Measurements from ENCODE around the gene FCHSD2. TPM values are rescaled to one million over a fixed set of nuclear protein-coding genes. Genes with fewer than 3 reads are reported as not detected.
"Not testable (repeated sequence)": the region's sequence is repeated elsewhere in the genome, so short reads cannot be mapped to it uniquely, and the experiment has no call there.

FCHSD2 gene
- total RNA-seq, 1 donor from 2014 or later = 32.8 TPM

DNA sequence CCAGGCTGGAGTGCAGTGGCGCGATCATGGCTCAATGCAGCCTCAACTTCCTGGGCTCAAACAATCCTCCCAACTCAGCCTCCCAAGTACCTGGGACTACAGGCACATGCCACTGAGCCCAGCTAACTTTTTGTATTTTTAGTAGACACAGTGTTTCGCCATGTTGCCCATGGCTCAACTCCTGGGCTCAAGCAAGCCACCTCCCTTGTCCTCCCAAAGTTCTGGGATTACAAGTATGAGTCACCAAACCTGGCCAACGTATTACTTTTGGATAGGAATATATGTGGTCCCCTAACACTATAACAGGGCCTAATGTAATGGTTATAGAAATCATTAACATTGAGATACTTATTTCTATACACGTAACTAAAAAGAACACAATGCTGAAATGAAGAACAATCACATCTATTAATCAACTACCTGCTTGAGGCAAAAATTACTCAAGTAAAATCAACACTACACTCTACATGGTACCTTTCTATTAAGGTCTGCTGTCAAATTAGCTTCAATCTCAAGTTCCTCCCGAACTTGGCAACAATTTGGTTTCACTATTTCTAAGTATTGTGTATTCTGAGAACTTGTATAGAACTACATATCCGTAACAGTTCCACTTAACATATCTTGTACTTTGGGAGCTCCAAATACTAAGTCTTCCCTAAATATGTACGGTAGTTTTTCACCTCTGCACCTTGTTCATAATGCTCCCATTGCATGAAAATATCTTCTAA lies 124.9 kb downstream of the FCHSD2 start:
- no peak for DNase-seq (ENCODE audit: extremely low read depth, low read depth, low spot score)

DNA sequence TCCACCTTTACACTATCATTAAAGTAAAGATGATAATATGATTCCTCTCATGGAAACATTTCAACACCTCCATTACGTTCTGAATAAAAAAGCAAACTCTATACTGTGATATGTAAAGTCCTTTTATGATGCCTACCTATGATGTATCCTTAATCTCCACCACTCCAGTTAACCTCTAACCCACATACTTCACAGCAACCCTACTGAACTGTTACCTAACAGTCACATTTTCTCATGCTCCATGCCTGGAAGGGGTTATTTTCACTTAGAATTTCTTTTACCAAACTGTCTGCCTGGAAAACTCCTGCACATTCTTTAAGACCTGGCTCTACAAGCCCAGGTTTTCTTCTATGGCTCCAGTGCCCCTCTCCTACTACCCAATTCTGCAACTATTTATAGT lies 129.1 kb downstream of the FCHSD2 start:
- DNase-seq (ENCODE audit: extremely low read depth, low read depth, low spot score) = no peak

DNA sequence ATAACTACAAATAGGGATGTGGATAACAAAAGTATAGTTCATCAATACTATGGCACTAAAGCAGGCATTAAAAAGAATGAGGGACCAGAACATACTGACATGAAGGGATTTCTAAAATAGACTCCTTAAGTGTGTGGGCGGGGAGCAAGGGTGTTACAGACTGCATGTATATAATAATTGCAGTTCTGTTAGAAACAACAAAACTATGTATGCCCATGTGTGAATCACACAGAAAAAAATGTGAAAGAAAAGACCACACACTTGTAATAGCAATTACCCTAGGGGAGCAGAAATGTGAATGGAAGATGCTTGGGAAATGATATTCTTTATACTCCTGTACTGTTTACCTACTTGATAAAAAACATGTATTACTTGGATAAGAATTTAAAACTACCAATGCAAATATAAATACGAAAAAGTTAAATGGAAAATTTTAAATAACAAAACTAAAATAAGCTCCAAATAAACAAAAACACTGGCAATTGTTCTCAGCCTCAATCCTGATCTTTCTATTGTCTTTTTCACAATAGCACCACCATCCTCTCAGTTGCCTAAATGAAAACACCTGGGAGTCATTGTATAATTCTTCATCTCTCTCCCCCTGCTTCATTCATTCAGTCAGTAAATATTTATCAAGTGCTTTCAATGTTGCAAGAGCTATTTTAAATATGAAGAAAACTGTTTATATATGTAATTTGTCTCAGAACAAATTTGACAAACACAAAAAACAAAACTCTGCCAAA lies 129.8 kb downstream of the FCHSD2 start:
- DNase-seq (ENCODE audit: extremely low read depth, low read depth, low spot score) = no peak

DNA sequence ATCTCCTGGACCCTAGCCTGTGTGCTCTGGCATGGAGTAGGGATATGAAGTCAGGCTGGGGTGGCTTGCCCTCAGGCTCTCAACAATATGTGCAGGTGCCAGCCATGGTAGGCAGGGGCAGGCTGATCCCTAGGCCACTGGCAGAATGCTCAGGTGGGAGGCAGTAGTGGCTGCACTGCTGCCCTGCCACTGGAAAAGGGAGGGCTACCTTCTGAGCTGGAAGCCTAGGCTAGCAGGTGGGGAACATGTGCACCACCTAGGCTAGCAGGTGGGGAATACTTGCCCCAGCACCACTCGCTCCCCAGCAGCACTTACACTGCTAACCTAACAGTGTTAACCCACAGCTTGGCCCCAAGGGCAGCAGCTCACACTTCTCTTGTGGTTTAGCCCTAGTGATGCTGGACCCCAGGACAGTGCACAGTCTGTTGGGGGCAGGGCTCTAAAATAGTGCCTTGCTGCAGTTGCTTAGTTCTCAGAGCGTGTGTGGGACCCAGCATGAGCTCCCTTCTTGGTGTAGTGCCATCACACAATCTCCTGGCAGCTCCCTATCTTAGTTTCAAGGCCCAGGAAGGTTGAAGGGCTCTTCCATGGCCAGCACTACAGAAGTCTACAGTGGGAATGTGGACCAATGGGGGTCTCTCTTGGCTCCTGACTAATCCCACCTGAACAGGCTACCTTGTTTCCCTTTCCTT lies 130.8 kb downstream of the FCHSD2 start:
- DNase-seq (ENCODE audit: extremely low read depth, low read depth, low spot score) = no peak

DNA sequence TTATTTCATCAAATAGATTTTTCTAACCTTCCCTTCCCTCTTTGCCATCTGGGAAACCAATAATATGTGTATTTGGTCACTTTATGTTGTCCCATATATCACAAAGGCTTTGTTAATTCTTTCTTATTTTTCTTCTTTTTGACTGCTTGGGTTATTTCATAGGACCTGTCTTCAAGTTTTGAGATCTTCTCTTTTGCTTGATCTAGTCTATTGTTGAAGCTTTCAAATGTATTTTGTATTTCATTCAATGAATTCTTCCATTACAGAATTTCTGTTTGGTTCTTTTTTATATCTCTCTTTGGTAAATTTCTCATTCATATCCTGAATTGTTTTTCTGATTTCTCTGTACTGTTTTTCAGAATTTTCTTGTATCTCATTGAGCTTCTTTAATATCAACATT lies 132.1 kb downstream of the FCHSD2 start:
- no peak for DNase-seq (ENCODE audit: extremely low read depth, low read depth, low spot score)

DNA sequence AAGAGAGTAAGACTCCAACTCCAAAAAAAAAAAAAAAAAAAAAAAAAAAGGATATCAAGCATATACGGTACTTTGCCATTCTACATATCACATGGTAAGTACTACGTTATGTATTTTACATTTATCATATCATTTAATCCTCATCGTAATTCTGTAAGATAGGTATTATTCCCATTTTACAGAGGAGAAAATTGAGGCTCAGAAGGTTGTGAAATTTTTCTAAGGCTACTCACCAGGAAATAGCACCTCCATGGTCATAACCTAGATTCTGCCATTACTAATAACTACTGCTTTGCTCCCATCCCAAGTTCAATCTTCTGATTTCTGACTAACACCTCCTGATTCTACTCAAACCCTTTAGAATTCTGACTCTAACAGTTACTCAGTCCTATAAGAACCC lies 138.0 kb downstream of the FCHSD2 start:
- no peak for DNase-seq (ENCODE audit: extremely low read depth, low read depth, low spot score)

DNA sequence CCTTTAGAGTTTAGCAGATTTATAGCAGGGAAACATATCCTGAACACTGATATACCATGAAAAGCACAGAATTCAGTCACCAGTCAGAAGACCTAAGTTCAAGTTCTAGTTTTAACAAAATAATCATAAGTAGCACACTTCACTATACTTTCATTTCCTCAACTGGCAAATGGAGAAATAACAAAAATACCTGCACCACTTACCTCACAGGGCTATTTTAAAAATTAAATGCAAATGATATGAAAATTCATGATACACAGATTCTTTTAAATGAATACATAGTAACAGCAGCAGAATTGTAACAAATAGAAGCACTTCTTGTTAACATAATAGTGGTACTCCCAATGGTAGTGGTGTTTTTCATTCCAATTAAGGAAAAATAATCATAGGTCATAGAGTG lies 139.0 kb downstream of the FCHSD2 start:
- no peak for DNase-seq (ENCODE audit: extremely low read depth, low read depth, low spot score)

DNA sequence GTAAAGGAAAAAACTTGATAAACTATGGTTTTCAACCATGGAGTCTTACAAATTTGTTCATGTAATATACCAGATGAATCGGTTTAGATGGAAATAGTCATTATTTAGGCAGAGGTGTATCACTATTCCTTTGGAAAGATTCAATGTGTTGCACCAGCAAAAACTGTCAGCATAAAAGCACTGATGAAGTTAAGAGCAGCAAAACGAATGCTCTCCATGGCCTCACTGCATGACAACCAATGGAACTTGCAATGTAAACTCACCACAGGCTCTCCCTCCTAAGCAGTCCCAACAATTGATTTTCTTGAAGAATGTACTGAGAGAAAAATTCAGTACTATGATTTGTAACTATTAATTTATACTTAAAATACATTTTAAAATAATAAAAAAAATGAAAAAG lies 139.9 kb downstream of the FCHSD2 start:
- DNase-seq (ENCODE audit: extremely low read depth, low read depth, low spot score) = no peak

DNA sequence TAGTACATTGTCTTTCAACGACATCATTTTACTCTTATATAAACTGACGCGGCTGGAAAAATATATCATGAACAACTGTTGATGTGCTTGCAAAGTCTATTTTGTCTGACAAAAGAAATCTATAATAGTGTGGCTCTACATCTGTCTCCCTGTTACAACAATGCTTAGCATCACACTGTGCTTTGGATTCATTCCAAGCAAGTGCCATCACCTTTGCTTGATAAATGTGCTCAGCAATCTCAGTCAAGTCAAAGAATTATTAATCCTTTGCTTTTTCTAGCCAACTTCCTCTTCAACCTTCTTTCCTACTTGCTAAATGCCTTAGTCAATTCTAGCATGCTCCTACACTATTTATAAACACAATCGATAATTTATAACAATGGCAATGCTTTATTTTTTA lies 140.5 kb downstream of the FCHSD2 start:
- no peak for DNase-seq (ENCODE audit: extremely low read depth, low read depth, low spot score)

DNA sequence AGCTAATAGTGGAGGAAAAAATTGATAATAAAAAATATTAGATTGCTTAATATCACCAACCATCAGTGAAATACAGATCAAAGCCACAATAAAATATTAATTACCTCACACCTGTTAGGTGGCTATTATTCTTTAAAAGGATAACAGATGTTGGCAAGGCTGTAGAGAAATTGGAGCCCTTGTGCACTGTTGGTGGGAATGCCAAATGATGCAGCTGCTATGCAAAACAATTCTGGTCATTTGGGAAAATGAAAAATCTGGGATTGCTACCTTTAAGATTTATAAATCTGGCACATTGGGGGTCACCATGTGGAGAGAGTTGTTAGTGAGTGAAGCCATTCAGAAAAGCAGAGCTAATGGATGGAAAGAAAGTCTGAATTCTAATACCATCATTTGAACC lies 143.4 kb downstream of the FCHSD2 start:
- DNase-seq (ENCODE audit: extremely low read depth, low read depth, low spot score) = no peak

DNA sequence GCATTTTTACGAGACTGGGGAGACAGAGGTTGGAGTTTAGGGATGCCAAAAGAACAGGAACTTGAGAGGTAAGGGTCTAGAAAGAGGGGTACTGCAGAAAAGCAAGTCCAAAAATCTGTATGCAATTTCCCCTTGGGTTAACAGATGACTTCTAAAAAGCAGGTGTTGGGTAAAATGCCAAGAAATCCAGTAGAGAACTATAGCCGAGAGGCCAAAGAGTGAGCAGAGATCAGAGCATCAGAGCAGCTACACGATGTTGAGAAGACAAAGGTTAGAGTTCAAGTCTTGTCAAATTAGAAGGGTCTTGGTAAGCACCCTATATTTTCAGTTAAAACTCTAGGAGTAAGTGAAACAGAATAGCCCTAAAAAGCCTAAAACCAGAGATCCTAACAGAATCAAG lies 145.2 kb downstream of the FCHSD2 start:
- DNase-seq (ENCODE audit: extremely low read depth, low read depth, low spot score) = no peak

DNA sequence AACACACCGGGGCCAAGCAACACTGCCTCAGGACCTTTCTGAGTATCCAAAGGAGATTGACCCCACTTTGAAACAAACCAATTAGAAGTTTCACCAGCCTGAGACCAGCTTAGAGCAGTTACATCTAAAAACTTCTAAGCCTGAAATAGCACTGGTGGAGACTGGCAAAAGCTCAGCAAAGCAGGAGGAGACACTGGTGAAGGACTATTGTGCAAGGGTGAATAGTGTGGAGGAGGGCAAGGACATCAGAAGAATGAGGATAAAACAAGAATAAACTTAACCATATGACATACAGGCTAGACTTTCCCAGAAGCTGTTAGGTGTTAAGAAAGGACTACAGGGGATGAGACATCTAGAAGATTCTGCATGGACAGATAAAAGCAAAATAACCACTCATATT lies 152.4 kb downstream of the FCHSD2 start:
- DNase-seq (ENCODE audit: extremely low read depth, low read depth, low spot score) = no peak

DNA sequence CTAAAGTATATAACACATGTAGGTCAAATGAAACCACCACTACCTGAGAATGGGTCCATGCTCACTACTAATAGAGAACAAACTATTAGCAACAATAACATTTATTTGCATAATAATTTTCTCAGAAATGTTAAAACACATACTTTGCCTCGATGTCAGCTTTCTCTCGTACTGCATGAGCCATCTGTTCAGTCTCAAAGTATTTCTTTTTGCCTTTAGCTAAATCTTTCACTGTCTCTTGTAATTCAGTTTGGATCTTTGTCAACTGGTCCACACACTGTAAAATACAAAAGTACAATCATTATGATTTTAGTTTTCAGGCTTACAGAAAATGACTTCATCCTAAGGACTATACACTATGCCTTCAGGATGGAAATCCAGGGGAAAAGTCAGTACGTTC lies 153.3 kb downstream of the FCHSD2 start:
- DNase-seq (ENCODE audit: extremely low read depth, low read depth, low spot score) = no peak

DNA sequence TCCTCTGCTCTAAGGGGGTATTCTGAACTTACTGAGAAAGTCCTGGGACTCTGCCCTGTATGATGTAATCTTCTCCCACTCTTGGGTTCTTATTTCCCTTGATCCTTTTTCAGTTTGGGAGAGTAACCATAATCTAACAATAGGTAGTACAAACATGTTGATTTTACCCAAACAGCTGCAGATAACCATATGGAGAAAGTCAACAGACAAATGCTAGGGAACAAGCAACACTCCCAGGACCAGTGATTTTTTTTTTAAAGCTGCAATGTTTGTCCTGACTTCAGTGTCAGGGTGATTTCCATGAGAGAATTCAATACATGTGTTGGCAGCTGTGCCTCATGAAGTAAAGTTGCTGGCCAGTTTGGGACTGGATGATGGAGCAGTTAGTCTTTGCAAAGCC lies 156.5 kb downstream of the FCHSD2 start:
- no peak for DNase-seq (ENCODE audit: extremely low read depth, low read depth, low spot score)

DNA sequence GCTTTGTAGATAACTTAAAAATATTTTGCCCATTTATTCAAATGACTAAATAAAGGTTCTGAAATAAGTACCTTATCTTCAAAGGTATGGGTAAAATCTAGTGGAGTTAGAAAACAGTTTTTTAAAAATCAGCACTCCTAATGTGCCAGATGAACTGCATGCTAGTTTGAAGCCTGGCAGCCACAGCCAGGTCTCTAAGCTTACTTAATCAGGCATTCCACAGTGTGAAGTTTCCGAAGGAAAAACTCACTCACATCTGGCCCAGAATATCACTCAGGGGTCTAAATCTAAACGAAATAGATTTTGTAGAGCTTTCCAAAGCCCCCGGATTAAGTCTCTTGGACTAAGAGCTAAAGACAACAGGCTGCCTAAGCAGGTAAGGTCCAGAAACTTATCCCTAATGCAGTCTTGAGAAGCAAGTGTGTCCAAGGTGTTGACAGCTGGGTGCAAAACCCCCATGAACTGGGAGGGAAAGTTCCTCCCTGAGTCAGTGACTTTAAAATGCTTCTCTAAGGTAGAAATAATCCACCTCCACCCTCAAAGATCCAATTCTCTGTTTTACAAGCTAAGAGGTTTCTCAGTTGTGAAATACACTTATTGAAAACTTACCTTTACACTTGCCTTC lies 157.6 kb downstream of the FCHSD2 start:
- no peak for DNase-seq (ENCODE audit: extremely low read depth, low read depth, low spot score)

DNA sequence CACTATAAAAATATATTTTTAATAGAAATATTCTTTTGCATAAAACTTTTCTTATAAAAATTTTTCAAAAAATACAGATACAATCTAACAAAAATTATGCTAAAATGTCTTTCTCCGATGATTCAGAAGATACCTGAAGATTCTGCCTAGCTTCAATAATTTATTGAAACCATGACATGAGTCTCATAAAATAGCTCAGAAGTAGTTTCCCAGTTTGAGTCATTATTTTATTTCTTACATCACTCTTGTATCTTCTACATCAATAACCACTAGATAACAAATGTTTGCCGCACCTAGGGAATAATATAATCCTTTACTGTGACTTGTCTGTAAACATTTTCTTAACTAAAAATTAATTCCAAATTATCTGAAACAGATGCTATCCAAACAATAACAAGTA lies 158.6 kb downstream of the FCHSD2 start:
- DNase-seq (ENCODE audit: extremely low read depth, low read depth, low spot score) = no peak

DNA sequence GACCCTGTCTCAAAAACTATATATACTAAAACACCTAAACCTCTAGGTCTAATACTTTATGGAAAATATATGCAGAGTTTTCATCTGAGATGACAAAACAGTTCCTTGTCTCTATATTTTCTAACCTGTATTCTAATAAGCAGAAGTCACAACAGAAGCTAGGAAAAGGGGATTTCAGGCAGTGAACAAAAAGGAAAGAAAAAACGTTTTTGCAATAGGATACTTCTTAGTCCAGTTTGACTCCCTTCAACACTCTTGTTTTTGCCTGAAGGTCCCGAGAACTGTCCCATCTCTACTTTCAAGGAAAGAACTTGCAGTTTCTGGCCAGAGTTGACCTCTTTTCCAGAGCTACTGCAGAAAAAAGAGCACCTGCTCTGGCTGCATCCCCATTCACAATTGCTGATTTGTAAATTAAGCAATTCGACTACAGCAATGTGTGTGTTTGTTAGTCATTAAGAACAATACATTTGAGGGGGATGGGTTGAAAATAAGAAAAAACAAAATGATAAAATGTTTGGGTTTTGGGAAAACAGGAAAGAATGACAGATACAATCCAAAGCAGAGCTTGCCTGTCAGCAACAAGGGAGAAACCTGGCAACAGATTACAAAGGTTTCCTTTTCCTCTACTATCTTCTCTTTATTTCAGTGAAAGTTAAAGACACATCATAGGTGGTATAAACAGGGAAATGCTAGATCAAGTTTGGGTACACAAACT lies 160.0 kb downstream of the FCHSD2 start:
- DNase-seq (ENCODE audit: extremely low read depth, low read depth, low spot score) = no peak

DNA sequence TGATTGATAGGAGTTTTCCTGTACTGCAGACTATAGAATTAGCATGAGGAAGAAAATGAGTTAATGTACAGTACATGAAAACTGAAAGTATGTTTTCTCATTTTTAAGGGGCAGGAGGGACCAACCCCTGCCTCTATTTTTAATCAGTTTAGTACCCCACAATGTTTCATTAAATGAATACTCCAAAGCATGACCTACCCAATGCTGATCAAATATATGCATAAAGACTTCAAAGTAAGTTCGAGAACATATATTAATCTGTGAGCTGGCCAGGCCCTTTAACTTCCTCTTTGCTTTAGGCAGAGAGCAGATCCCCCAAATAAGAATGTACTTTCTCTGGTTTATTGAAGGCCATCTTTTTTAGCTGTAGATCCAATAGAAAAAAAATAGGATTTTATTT lies 161.0 kb downstream of the FCHSD2 start:
- DNase-seq (ENCODE audit: extremely low read depth, low read depth, low spot score) = no peak

DNA sequence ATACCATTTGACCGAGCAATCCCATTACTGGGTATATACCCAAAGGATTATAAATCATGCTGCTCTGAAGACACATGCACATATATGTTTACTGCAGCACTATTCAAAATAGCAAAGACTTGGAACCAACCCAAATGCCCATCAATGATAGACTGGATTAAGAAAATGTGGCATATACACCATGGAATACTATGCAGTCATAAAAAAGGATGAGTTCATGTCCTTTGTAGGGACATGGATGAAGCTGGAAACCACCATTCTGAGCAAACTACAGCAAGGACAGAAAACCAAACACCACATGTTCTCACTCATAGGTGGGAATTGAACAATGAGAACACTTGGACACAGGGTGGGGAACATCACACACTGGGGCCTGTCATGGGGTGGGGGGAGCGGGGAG lies 164.3 kb downstream of the FCHSD2 start:
- DNase-seq (ENCODE audit: extremely low read depth, low read depth, low spot score) = not testable (repeated sequence)

DNA sequence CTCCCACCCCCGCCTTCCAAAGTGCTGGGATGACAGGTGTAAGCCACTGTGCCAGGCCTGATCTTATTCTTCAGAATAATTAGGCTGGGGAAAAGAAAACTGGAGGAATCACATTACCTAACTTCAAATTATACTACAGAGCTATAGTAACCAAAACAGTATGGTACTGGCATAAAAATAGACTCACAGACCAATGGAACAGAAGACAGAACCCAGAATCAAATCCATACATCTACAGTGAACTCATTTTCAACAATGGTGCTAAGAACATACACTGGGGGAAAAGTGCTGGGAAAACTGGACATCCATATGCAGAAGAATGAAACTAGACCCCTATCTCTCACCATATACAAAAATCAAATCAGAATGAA lies 165.6 kb downstream of the FCHSD2 start:
- not testable (repeated sequence) for DNase-seq (ENCODE audit: extremely low read depth, low read depth, low spot score)
